ENCODE data around the gene ASMTL. TPM values are rescaled to one million over a fixed set of nuclear protein-coding genes. Genes with fewer than 3 reads are reported as not detected.

Gene ASMTL
- total and polyA plus RNA-seq, 8 donors: 11.2 to 25.9 (median 16.3) TPM

- Histone ChIP-seq H3K27me3 (no peaks in the 10 kb centered on the region), H3K27ac (no peak overlapping the region), H3K4me3 (no peak overlapping the region), H3K9me3 (no peaks in the 10 kb centered on the region), H3K4me1 (no peaks in the 10 kb centered on the region), H3K36me3 (peaks cover 0 to 9% (median 4%) of the 10 kb centered on the region in 3 donors)
- TF ChIP-seq CTCF (IDR thresholded peaks at IDR 0.05): no peak
- DNase-seq (peak in 1 of 6 donors; percentile 33), ATAC-seq (no peak), FAIRE-seq (no peak)
- 83 to 88% methylated on average over 12 of the region's 12 CpGs for WGBS, 2 donors
- intact Hi-C loops (cut with DNase I): no loop called here
These were observed 91.4 kb downstream of the ASMTL start for GRCh38 chrX:1361275-1361674.

- no peak for TF ChIP-seq CTCF (IDR thresholded peaks at IDR 0.05)
- Histone ChIP-seq H3K27ac (no peak overlapping the region), H3K27me3 (no peaks in the 10 kb centered on the region), H3K9me3 (no peaks in the 10 kb centered on the region), H3K36me3 (peaks cover 0 to 9% (median 4%) of the 10 kb centered on the region in 3 donors), H3K4me1 (no peaks in the 10 kb centered on the region), H3K4me3 (no peak overlapping the region)
- DNase-seq (no peak), FAIRE-seq (no peak), ATAC-seq (no peak)
- WGBS, 2 donors: 64 to 88% methylated on average over 2 of the region's 2 CpGs
- intact Hi-C loops (cut with DNase I): no loop called here
These were observed 92.5 kb downstream of the ASMTL start for GRCh38 chrX:1360171-1360570.

- TF ChIP-seq CTCF (IDR thresholded peaks at IDR 0.05): no peak
- H3K27me3 ChIP-seq: no peaks in the 10 kb centered on the region
- H3K4me3 ChIP-seq: no peak overlapping the region
- intact Hi-C loops (cut with DNase I): no loop called here
- FAIRE-seq: no peak
- no peaks in the 10 kb centered on the region for H3K4me1 ChIP-seq
- no peak for ATAC-seq
- DNase-seq: no peak
- 84 to 89% methylated on average over 4 of the region's 4 CpGs for WGBS, 2 donors
- H3K36me3 ChIP-seq: peaks cover 0 to 9% (median 4%) of the 10 kb centered on the region in 3 donors
- H3K27ac ChIP-seq: no peak overlapping the region
- H3K9me3 ChIP-seq: no peaks in the 10 kb centered on the region
These were observed 93.2 kb downstream of the ASMTL start for GRCh38 chrX:1359477-1359873.

- Histone ChIP-seq H3K27me3 (no peaks in the 10 kb centered on the region), H3K9me3 (no peaks in the 10 kb centered on the region), H3K36me3 (peaks cover 0 to 9% (median 4%) of the 10 kb centered on the region in 3 donors), H3K4me1 (no peaks in the 10 kb centered on the region), H3K4me3 (no peak overlapping the region), H3K27ac (no peak overlapping the region)
- intact Hi-C loops (cut with DNase I): no loop called here
- ATAC-seq: no peak
- peak in 1 of 6 donors; percentile 18 for DNase-seq
- no peak for TF ChIP-seq CTCF (IDR thresholded peaks at IDR 0.05)
- WGBS, 2 donors: 84 to 94% methylated on average over 6 of the region's 6 CpGs
- FAIRE-seq: no peak
These were observed 93.8 kb downstream of the ASMTL start for GRCh38 chrX:1358793-1359476.

GRCh38 chrX:1357993-1358392 is 94.7 kb downstream of the ASMTL start:
- ATAC-seq: no peak
- TF ChIP-seq CTCF (IDR thresholded peaks at IDR 0.05): no peak
- H3K27ac ChIP-seq: no peak overlapping the region
- 95 to 99% methylated on average over 10 of the region's 10 CpGs for WGBS, 2 donors
- DNase-seq: peak in 1 of 6 donors; percentile 19
- no peaks in the 10 kb centered on the region for H3K9me3 ChIP-seq
- intact Hi-C loops (cut with DNase I): no loop called here
- H3K4me3 ChIP-seq: no peak overlapping the region
- no peak for FAIRE-seq
- H3K27me3 ChIP-seq: no peaks in the 10 kb centered on the region
- peaks cover 0 to 9% (median 4%) of the 10 kb centered on the region in 3 donors for H3K36me3 ChIP-seq
- H3K4me1 ChIP-seq: no peaks in the 10 kb centered on the region
